HG03521 (cell line): ENCODE results near the gene C1QL2.

Experiments
- ATAC-seq: cut with Tn5 transposase; IDR thresholded peaks from one replicate; pipeline ENCODE4 v1.9.1; 2021; ENCODE audit warnings: mild to moderate bottlenecking, moderate library complexity; ENCODE audit not compliant: unreplicated experiment

Gene C1QL2

GRCh38 chr2:119109866-119110265, 48.7 kb downstream of the C1QL2 start:
- ATAC-seq, result no peak

- no peak for ATAC-seq
These were observed 50.4 kb downstream of the C1QL2 start for GRCh38 chr2:119108186-119108585.

- no peak for ATAC-seq
These were observed 52.2 kb downstream of the C1QL2 start for GRCh38 chr2:119106301-119106897.
